IPS-15b (cell line): Measurements from ENCODE around the gene AFAP1L2.
"Not testable (repeated sequence)": the region's sequence is repeated elsewhere in the genome, so short reads cannot be mapped to it uniquely, and the experiment has no call there.

ENCODE experiments used
- H3K27me3 ChIP-seq: one replicate; pipeline ENCODE4 v1.6.1; 2013; ENCODE audit warnings: low read length; ENCODE audit not compliant: control insufficient read depth, insufficient read depth
- H3K36me3 ChIP-seq: one replicate; pipeline ENCODE4 v1.6.1; 2013; ENCODE audit warnings: low read length; ENCODE audit not compliant: control insufficient read depth, insufficient read depth
- H3K4me1 ChIP-seq: one replicate; pipeline ENCODE4 v1.6.1; 2013; ENCODE audit warnings: mild to moderate bottlenecking, low read length; ENCODE audit not compliant: control insufficient read depth, insufficient read depth
- H3K4me3 ChIP-seq: one replicate; pipeline ENCODE4 v1.5.1; 2013; ENCODE audit warnings: low read depth, low read length
- H3K9ac ChIP-seq: one replicate; pipeline ENCODE4 v1.6.1; 2013; ENCODE audit warnings: low read depth, mild to moderate bottlenecking, low read length
- H3K9me3 ChIP-seq: one replicate; pipeline ENCODE4 v1.6.1; 2013; ENCODE audit warnings: mild to moderate bottlenecking, low read length; ENCODE audit not compliant: control insufficient read depth, insufficient read depth

Gene AFAP1L2

GRCh38 chr10:114352653-114353298 lies 51.5 kb downstream of the AFAP1L2 start:
- no peaks in the 10 kb centered on the region for H3K27me3 ChIP-seq
- H3K4me3 ChIP-seq, result no peak overlapping the region
- H3K36me3 ChIP-seq, result no peaks in the 10 kb centered on the region
- no peaks in the 10 kb centered on the region for H3K9me3 ChIP-seq
- no peak overlapping the region for H3K9ac ChIP-seq
- H3K4me1 ChIP-seq, result no peaks in the 10 kb centered on the region

- H3K4me1 ChIP-seq, result no peaks in the 10 kb centered on the region
- H3K4me3 ChIP-seq, result no peak overlapping the region
- no peaks in the 10 kb centered on the region for H3K27me3 ChIP-seq
- H3K9me3 ChIP-seq, result no peaks in the 10 kb centered on the region
- H3K9ac ChIP-seq, result no peak overlapping the region
- peaks cover under 1% of the 10 kb centered on the region for H3K36me3 ChIP-seq
Observed at GRCh38 chr10:114350751-114351150, 53.6 kb downstream of the AFAP1L2 start.

GRCh38 chr10:114349522-114350215 lies 54.6 kb downstream of the AFAP1L2 start:
- Histone ChIP-seq H3K4me1 (no peaks in the 10 kb centered on the region), H3K9ac (no peak overlapping the region), H3K27me3 (no peaks in the 10 kb centered on the region), H3K4me3 (no peak overlapping the region), H3K9me3 (no peaks in the 10 kb centered on the region), H3K36me3 (peaks cover 3% of the 10 kb centered on the region)

- not testable (repeated sequence) for H3K9ac ChIP-seq, H3K36me3 ChIP-seq, H3K4me3 ChIP-seq, H3K27me3 ChIP-seq, H3K9me3 ChIP-seq, H3K4me1 ChIP-seq
Observed at GRCh38 chr10:114349071-114349470, 55.2 kb downstream of the AFAP1L2 start.

- Histone ChIP-seq H3K4me3 (no peak overlapping the region), H3K36me3 (peaks cover 3% of the 10 kb centered on the region), H3K9me3 (no peaks in the 10 kb centered on the region), H3K27me3 (no peaks in the 10 kb centered on the region), H3K4me1 (no peaks in the 10 kb centered on the region), H3K9ac (no peak overlapping the region)
Observed at GRCh38 chr10:114347791-114348190, 56.5 kb downstream of the AFAP1L2 start.

GRCh38 chr10:114347241-114347640 lies 57.1 kb downstream of the AFAP1L2 start:
- no peak overlapping the region for H3K4me3 ChIP-seq
- no peaks in the 10 kb centered on the region for H3K9me3 ChIP-seq
- peaks cover 3% of the 10 kb centered on the region for H3K36me3 ChIP-seq
- no peak overlapping the region for H3K9ac ChIP-seq
- no peaks in the 10 kb centered on the region for H3K4me1 ChIP-seq
- no peaks in the 10 kb centered on the region for H3K27me3 ChIP-seq

GRCh38 chr10:114346176-114347031 lies 57.9 kb downstream of the AFAP1L2 start:
- no peak overlapping the region for H3K9ac ChIP-seq
- H3K4me1 ChIP-seq, result no peaks in the 10 kb centered on the region
- no peaks in the 10 kb centered on the region for H3K9me3 ChIP-seq
- peaks cover 3% of the 10 kb centered on the region for H3K36me3 ChIP-seq
- H3K4me3 ChIP-seq, result no peak overlapping the region
- H3K27me3 ChIP-seq, result no peaks in the 10 kb centered on the region

GRCh38 chr10:114345701-114346100 lies 58.6 kb downstream of the AFAP1L2 start:
- no peaks in the 10 kb centered on the region for H3K4me1 ChIP-seq
- H3K27me3 ChIP-seq, result no peaks in the 10 kb centered on the region
- no peaks in the 10 kb centered on the region for H3K9me3 ChIP-seq
- peaks cover 3% of the 10 kb centered on the region for H3K36me3 ChIP-seq
- no peak overlapping the region for H3K4me3 ChIP-seq
- H3K9ac ChIP-seq, result no peak overlapping the region

GRCh38 chr10:114343623-114344505 lies 60.4 kb downstream of the AFAP1L2 start:
- Histone ChIP-seq H3K36me3 (peaks cover 3% of the 10 kb centered on the region), H3K4me3 (no peak overlapping the region), H3K9ac (no peak overlapping the region), H3K27me3 (no peaks in the 10 kb centered on the region), H3K9me3 (no peaks in the 10 kb centered on the region), H3K4me1 (no peaks in the 10 kb centered on the region)

GRCh38 chr10:114342976-114343375 lies 61.3 kb downstream of the AFAP1L2 start:
- no peak overlapping the region for H3K9ac ChIP-seq
- H3K36me3 ChIP-seq, result peaks cover 3% of the 10 kb centered on the region
- H3K4me3 ChIP-seq, result no peak overlapping the region
- H3K4me1 ChIP-seq, result peaks cover 2% of the 10 kb centered on the region
- H3K27me3 ChIP-seq, result no peaks in the 10 kb centered on the region
- H3K9me3 ChIP-seq, result no peaks in the 10 kb centered on the region

- H3K27me3 ChIP-seq, result peaks cover 7% of the 10 kb centered on the region
- peaks cover 7% of the 10 kb centered on the region for H3K4me1 ChIP-seq
- H3K9me3 ChIP-seq, result no peaks in the 10 kb centered on the region
Observed at GRCh38 chr10:114340816-114341215, 63.5 kb downstream of the AFAP1L2 start.

More at GRCh38 chr10:114340816-114341215, 63.5 kb downstream of the AFAP1L2 start:
- peaks cover 2% of the 10 kb centered on the region for H3K36me3 ChIP-seq
- no peak overlapping the region for H3K4me3 ChIP-seq
- H3K9ac ChIP-seq, result no peak overlapping the region
